PC-3 (cell line): Measurements from ENCODE around the gene GBF1. TPM values are rescaled to one million over a fixed set of nuclear protein-coding genes. Genes with fewer than 3 reads are reported as not detected.

ENCODE experiments used
- ATAC-seq: fragments of 200-7000 bp; cut with Tn5 transposase; 2 replicates; pipeline ENCODE4 v1.9.1; 2020; ENCODE audit warnings: mild to moderate bottlenecking, moderate library complexity
- BruUV-seq: library from RNA; stranded (reverse); fragments of 400-500 nt; replicated peaks from 2 replicates; lab custom pipeline; 2021; lab: Mats Ljungman, UMichigan
- CTCF ChIA-PET: fragments of 300-600 bp; sonication (Branson Sonifier 250); formaldehyde crosslinking; loops from one replicate; lab custom pipeline; 2022; ENCODE audit warnings: antibody characterized with exemption; lab: Charles Lee
- POLR2A ChIA-PET: fragments of 300-600 bp; sonication (Branson Sonifier 250); formaldehyde crosslinking; loops from one replicate; lab custom pipeline; 2022; ENCODE audit warnings: antibody characterized with exemption; ENCODE audit not compliant: unreplicated experiment; lab: Charles Lee
- DNase-seq: peaks from one replicate; pipeline ENCODE4 v3.0.0-alpha.2; 2015
- H2AFZ ChIP-seq: fragments of 300-600 bp; sonication (generic); 2 replicates; pipeline ENCODE4 v1.6.0; 2016; ENCODE audit warnings: antibody characterized with exemption, low read length
- H3F3A ChIP-seq: fragments of 300-600 bp; sonication (generic); one replicate; pipeline ENCODE4 v1.6.0; 2017; ENCODE audit warnings: antibody characterized with exemption, low read length, control low read depth, mild to moderate bottlenecking; ENCODE audit not compliant: unreplicated experiment
- H3K27ac ChIP-seq: fragments of 300-600 bp; sonication (generic); 2 replicates; pipeline ENCODE4 v1.5.1; 2016; ENCODE audit warnings: mild to moderate bottlenecking, low read length
- H3K27me3 ChIP-seq: fragments of 300-600 bp; sonication (generic); 2 replicates; pipeline ENCODE4 v1.6.1; 2016; ENCODE audit warnings: low read length, mixed read lengths
- H3K36me3 ChIP-seq: fragments of 300-600 bp; sonication (generic); 2 replicates; pipeline ENCODE4 v1.6.1; 2016; ENCODE audit warnings: low read depth, mixed run types, low read length, mixed read lengths
- H3K4me1 ChIP-seq: fragments of 300-600 bp; sonication (generic); 2 replicates; pipeline ENCODE4 v1.5.1; 2016; ENCODE audit warnings: low read length; ENCODE audit not compliant: insufficient read depth
- H3K4me2 ChIP-seq: fragments of 300-600 bp; sonication (generic); 2 replicates; pipeline ENCODE4 v1.6.0; 2016; ENCODE audit warnings: low read length
- H3K4me3 ChIP-seq: fragments of 300-600 bp; sonication (generic); 2 replicates; pipeline ENCODE4 v1.5.1; 2016; ENCODE audit warnings: mild to moderate bottlenecking, low read length, mixed read lengths
- H3K79me2 ChIP-seq: fragments of 300-600 bp; sonication (generic); 2 replicates; pipeline ENCODE4 v1.6.1; 2017; ENCODE audit warnings: low read length, mixed read lengths
- H3K9ac ChIP-seq: fragments of 300-600 bp; sonication (generic); 2 replicates; pipeline ENCODE4 v1.6.0; 2016; ENCODE audit warnings: mild to moderate bottlenecking, low read length
- H3K9me2 ChIP-seq: fragments of 300-600 bp; sonication (generic); replicated peaks from 2 replicates; pipeline ENCODE4 v1.6.1; 2016; ENCODE audit warnings: mixed run types, low read length, mixed read lengths
- H3K9me3 ChIP-seq: fragments of 300-600 bp; sonication (generic); 2 replicates; pipeline ENCODE4 v1.6.1; 2016; ENCODE audit warnings: low read length, mixed read lengths
- H4K20me1 ChIP-seq: fragments of 300-600 bp; sonication (generic); 2 replicates; pipeline ENCODE4 v1.6.1; 2016; ENCODE audit warnings: low read length, mixed read lengths
- EZH2 ChIP-seq: fragments of 300-600 bp; sonication (generic); IDR thresholded peaks from one replicate; pipeline ENCODE4 v1.6.1; 2017; ENCODE audit warnings: antibody characterized with exemption, mild to moderate bottlenecking, low read length; ENCODE audit not compliant: unreplicated experiment
- EZH2phosphoT487 ChIP-seq: fragments of 300-600 bp; sonication (generic); IDR thresholded peaks from 2 replicates; pipeline ENCODE4 v1.6.1; 2018; ENCODE audit warnings: mild to moderate bottlenecking, antibody characterized with exemption, low read length, borderline replicate concordance
- intact Hi-C: fragments of 100-400 bp; cut with micrococcal nuclease; formaldehyde crosslinking; loops from 2 replicates; pipeline ENCODE4 v1.9.0; 2023
- total RNA-seq: library from RNA; depleted of rRNA; stranded (reverse); fragments of >200 nt; gene quantifications from 2 replicates; pipeline ENCODE4 v1.2.3, GENCODE V29; 2014
- TF ChIP-seq, protein P1 (sequence below): fragments of 300-600 bp; sonication (generic); conservative IDR thresholded peaks from 2 replicates; pipeline ENCODE4 v1.5.1; 2017; ENCODE audit warnings: antibody characterized with exemption, low read depth, mild to moderate bottlenecking, low read length

The GBF1 gene
- total RNA-seq, 1 experiment from 2014 or later = 25.2 TPM

DNA sequence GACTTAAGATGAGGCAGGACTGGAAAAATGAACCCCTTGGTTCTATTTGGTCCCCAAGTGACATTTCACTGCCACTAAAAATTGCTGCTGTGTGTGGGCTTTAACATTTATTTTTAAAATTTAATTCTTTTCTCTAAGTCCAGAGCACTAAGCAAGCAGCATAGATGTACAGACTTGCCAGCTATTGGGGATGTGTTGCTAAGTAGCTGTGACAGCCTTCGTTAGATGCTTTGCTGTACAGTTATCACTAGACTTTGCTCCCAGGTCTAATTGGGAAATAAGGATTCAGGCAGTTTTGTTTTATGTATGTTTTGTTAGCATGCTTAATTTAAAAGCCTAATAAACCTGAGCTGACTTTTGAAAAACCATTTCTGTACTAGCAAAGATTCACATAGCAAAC lies 51.8 kb downstream of the GBF1 start:
- DNase-seq = no peak
- ChIA-PET POLR2A (no interaction called here), CTCF (no interaction called here)
- no peak overlapping the region for H3K27ac ChIP-seq
- no peak for ATAC-seq
- H3K4me1 ChIP-seq = peaks cover 8% of the 10 kb centered on the region; the same call in 1 of the 2 replicates
- no peak overlapping the region for H2AFZ ChIP-seq
- intact Hi-C loops = no loop called here
- peaks cover 20% of the 10 kb centered on the region for H3K79me2 ChIP-seq
- H3K27me3 ChIP-seq = no peaks in the 10 kb centered on the region
- no peaks in the 10 kb centered on the region for H3K36me3 ChIP-seq
- no peaks in the 10 kb centered on the region for H3F3A ChIP-seq
- H4K20me1 ChIP-seq = no peaks in the 10 kb centered on the region
- H3K9ac ChIP-seq = no peak overlapping the region
- no peaks in the 10 kb centered on the region for H3K9me3 ChIP-seq
- BruUV-seq = no TSS peak
- H3K9me2 ChIP-seq = no peaks in the 10 kb centered on the region
- H3K4me2 ChIP-seq = no peak overlapping the region
- H3K4me3 ChIP-seq = no peak overlapping the region
- TF ChIP-seq EZH2 = no peak
- TF ChIP-seq EZH2phosphoT487 = no peak
- TF ChIP-seq, protein P1, sequence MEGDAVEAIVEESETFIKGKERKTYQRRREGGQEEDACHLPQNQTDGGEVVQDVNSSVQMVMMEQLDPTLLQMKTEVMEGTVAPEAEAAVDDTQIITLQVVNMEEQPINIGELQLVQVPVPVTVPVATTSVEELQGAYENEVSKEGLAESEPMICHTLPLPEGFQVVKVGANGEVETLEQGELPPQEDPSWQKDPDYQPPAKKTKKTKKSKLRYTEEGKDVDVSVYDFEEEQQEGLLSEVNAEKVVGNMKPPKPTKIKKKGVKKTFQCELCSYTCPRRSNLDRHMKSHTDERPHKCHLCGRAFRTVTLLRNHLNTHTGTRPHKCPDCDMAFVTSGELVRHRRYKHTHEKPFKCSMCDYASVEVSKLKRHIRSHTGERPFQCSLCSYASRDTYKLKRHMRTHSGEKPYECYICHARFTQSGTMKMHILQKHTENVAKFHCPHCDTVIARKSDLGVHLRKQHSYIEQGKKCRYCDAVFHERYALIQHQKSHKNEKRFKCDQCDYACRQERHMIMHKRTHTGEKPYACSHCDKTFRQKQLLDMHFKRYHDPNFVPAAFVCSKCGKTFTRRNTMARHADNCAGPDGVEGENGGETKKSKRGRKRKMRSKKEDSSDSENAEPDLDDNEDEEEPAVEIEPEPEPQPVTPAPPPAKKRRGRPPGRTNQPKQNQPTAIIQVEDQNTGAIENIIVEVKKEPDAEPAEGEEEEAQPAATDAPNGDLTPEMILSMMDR = no peak

DNA sequence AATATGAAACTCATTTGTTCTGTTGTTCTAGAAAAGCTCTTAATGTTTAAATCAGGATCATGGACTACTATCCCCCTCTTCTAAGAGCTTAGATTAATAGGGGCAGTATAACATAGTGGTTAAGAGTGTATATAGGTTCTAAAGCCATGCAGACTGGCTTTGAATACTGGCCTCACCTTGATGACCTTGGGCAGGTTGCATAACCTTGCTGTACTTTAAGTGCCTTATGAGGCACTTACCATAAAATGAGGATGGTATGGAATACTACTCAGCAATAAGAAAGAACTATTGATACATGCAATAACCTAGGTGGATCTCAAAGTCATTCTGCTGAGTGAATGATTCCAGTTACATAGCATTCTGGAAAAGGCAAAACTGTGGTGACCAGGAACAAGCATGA lies 53.6 kb downstream of the GBF1 start:
- Histone ChIP-seq H3K9ac (no peak overlapping the region), H4K20me1 (no peaks in the 10 kb centered on the region), H3K27ac (no peak overlapping the region), H3K79me2 (peaks cover 33% of the 10 kb centered on the region), H3K4me2 (no peak overlapping the region), H3K9me2 (no peaks in the 10 kb centered on the region), H3K9me3 (no peaks in the 10 kb centered on the region), H3K27me3 (no peaks in the 10 kb centered on the region), H2AFZ (no peak overlapping the region), H3K4me1 (peaks cover 8% of the 10 kb centered on the region; the same call in 1 of the 2 replicates), H3F3A (no peaks in the 10 kb centered on the region), H3K4me3 (no peak overlapping the region), H3K36me3 (no peaks in the 10 kb centered on the region)
- TF ChIP-seq, protein P1 = no peak
- TF ChIP-seq EZH2phosphoT487 (no peak), EZH2 (no peak)
- no TSS peak for BruUV-seq
- intact Hi-C loops = no loop called here
- POLR2A ChIA-PET = no interaction called here
- CTCF ChIA-PET = no interaction called here
- DNase-seq (no peak), ATAC-seq (no peak)

DNA sequence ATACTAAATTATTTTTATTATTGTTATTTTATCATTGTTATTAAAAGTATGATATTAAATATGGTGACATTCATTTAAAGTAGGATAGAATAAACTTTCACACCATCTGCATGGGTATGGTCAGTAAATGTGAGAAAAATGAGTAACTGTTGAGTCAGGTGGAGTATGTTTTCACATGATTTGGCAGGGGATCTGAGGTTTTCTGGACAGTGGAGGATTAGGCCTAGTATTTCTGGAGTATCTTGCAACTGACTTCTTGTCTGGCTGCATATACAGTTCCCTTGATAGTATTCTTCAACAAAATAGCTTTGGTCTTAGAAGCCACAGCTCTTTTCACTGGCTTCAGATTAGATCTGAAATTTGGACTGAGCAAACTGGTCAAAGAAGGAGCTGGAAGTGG lies 54.5 kb downstream of the GBF1 start:
- DNase-seq (peak; percentile 33), ATAC-seq (peak; percentile 71)
- BruUV-seq = no TSS peak
- Histone ChIP-seq H3K9ac (no peak overlapping the region), H3K27ac (peak overlapping the region; percentile 57), H3K4me1 (peaks cover 8% of the 10 kb centered on the region; the same call in 1 of the 2 replicates), H3K9me3 (no peaks in the 10 kb centered on the region), H4K20me1 (no peaks in the 10 kb centered on the region), H2AFZ (no peak overlapping the region), H3K36me3 (no peaks in the 10 kb centered on the region), H3K4me2 (no peak overlapping the region), H3K27me3 (no peaks in the 10 kb centered on the region), H3K79me2 (peaks cover 33% of the 10 kb centered on the region), H3F3A (no peaks in the 10 kb centered on the region), H3K4me3 (no peak overlapping the region), H3K9me2 (no peaks in the 10 kb centered on the region)
- no peak for TF ChIP-seq EZH2
- no peak for TF ChIP-seq EZH2phosphoT487
- TF ChIP-seq, protein P1 = no peak
- ChIA-PET CTCF (no interaction called here), POLR2A (no interaction called here)
- intact Hi-C loops = loop anchor here (5.0 kb wide), 1 partner anchor 42 kb away; no protein-coding TSS in a partner anchor
